Measurements from ENCODE around the gene PDS5B.
A peak's percentile ranks its signal among the peaks of the same experiment; 100 is the strongest.

The PDS5B gene

GRCh38 chr13:32642316-32642715 is 56.1 kb downstream of the PDS5B start:
- DNase-seq (ENCODE audit: low spot score in 2 of 2) = no peak
- in situ Hi-C loops (cut with MboI; ENCODE audit: low sequenced_read_pairs) = no loop called here
- no peak overlapping the region for H3K4me3 ChIP-seq
- no peaks in the 10 kb centered on the region for H3K27me3 ChIP-seq (ENCODE audit: low read depth)
- H3K4me1 ChIP-seq = peaks cover 13% of the 10 kb centered on the region
- no peaks in the 10 kb centered on the region for H3K9me3 ChIP-seq
- H3K36me3 ChIP-seq (replicated peaks) = no peaks in the 10 kb centered on the region

- DNase-seq (ENCODE audit: low spot score in 2 of 2) = no peak
- in situ Hi-C loops (cut with MboI; ENCODE audit: low sequenced_read_pairs) = no loop called here
- no peaks in the 10 kb centered on the region for H3K27me3 ChIP-seq (ENCODE audit: low read depth)
- H3K9me3 ChIP-seq = no peaks in the 10 kb centered on the region
- H3K4me1 ChIP-seq = peaks cover 13% of the 10 kb centered on the region
- H3K4me3 ChIP-seq = no peak overlapping the region
- H3K36me3 ChIP-seq (replicated peaks) = no peaks in the 10 kb centered on the region
Measured at GRCh38 chr13:32642858-32643257, 56.6 kb downstream of the PDS5B start.

- Histone ChIP-seq H3K9me3 (no peaks in the 10 kb centered on the region), H3K4me1 (peaks cover 11% of the 10 kb centered on the region), H3K4me3 (no peak overlapping the region), H3K27me3 (ENCODE audit: low read depth) (no peaks in the 10 kb centered on the region), H3K36me3 (replicated peaks) (no peaks in the 10 kb centered on the region)
- DNase-seq (ENCODE audit: low spot score in 2 of 2) = no peak
- in situ Hi-C loops (cut with MboI; ENCODE audit: low sequenced_read_pairs) = no loop called here
Measured at GRCh38 chr13:32645854-32646253, 59.6 kb downstream of the PDS5B start.

- no peak overlapping the region for H3K4me3 ChIP-seq
- no peaks in the 10 kb centered on the region for H3K4me1 ChIP-seq
- no peaks in the 10 kb centered on the region for H3K9me3 ChIP-seq
- H3K27me3 ChIP-seq (ENCODE audit: low read depth) = no peaks in the 10 kb centered on the region
- H3K36me3 ChIP-seq (replicated peaks) = no peaks in the 10 kb centered on the region
- no peak for DNase-seq (ENCODE audit: low spot score in 2 of 2)
- in situ Hi-C loops (cut with MboI; ENCODE audit: low sequenced_read_pairs) = no loop called here
Measured at GRCh38 chr13:32647926-32648325, 61.7 kb downstream of the PDS5B start.

GRCh38 chr13:32650705-32651311 is 64.6 kb downstream of the PDS5B start:
- Histone ChIP-seq H3K4me3 (no peak overlapping the region), H3K4me1 (no peaks in the 10 kb centered on the region), H3K27me3 (ENCODE audit: low read depth) (no peaks in the 10 kb centered on the region), H3K36me3 (replicated peaks) (peaks cover 3% of the 10 kb centered on the region; the same call in 1 of the 2 replicates), H3K9me3 (no peaks in the 10 kb centered on the region)
- in situ Hi-C loops (cut with MboI; ENCODE audit: low sequenced_read_pairs) = no loop called here
- DNase-seq (ENCODE audit: low spot score in 2 of 2) = peak; percentile 73 to 74

- Histone ChIP-seq H3K9me3 (no peaks in the 10 kb centered on the region), H3K4me1 (peaks cover 6% of the 10 kb centered on the region; the same call in 1 of the 2 replicates), H3K27me3 (ENCODE audit: low read depth) (no peaks in the 10 kb centered on the region), H3K36me3 (replicated peaks) (peaks cover 5% of the 10 kb centered on the region; the same call in 1 of the 2 replicates), H3K4me3 (no peak overlapping the region)
- in situ Hi-C loops (cut with MboI; ENCODE audit: low sequenced_read_pairs) = no loop called here
- no peak for DNase-seq (ENCODE audit: low spot score in 2 of 2)
Measured at GRCh38 chr13:32657309-32657708, 71.1 kb downstream of the PDS5B start.

GRCh38 chr13:32659736-32660135 is 73.5 kb downstream of the PDS5B start:
- H3K36me3 ChIP-seq (replicated peaks) = peaks cover 5% of the 10 kb centered on the region; the same call in 1 of the 2 replicates
- H3K27me3 ChIP-seq (ENCODE audit: low read depth) = no peaks in the 10 kb centered on the region
- no peaks in the 10 kb centered on the region for H3K9me3 ChIP-seq
- H3K4me1 ChIP-seq = peaks cover 6% of the 10 kb centered on the region; the same call in 1 of the 2 replicates
- H3K4me3 ChIP-seq = no peak overlapping the region
- in situ Hi-C loops (cut with MboI; ENCODE audit: low sequenced_read_pairs) = no loop called here
- no peak for DNase-seq (ENCODE audit: low spot score in 2 of 2)

- H3K4me1 ChIP-seq = peaks cover 6% of the 10 kb centered on the region; the same call in 1 of the 2 replicates
- in situ Hi-C loops (cut with MboI; ENCODE audit: low sequenced_read_pairs) = no loop called here
- no peaks in the 10 kb centered on the region for H3K27me3 ChIP-seq (ENCODE audit: low read depth)
- H3K9me3 ChIP-seq = no peaks in the 10 kb centered on the region
- H3K4me3 ChIP-seq = no peak overlapping the region
- peaks cover 3% of the 10 kb centered on the region; the same call in 1 of the 2 replicates for H3K36me3 ChIP-seq (replicated peaks)
- no peak for DNase-seq (ENCODE audit: low spot score in 2 of 2)
Measured at GRCh38 chr13:32660227-32660626, 74.0 kb downstream of the PDS5B start.

- H3K9me3 ChIP-seq = no peaks in the 10 kb centered on the region
- H3K36me3 ChIP-seq (replicated peaks) = peaks cover 3% of the 10 kb centered on the region; the same call in 1 of the 2 replicates
- in situ Hi-C loops (cut with MboI; ENCODE audit: low sequenced_read_pairs) = no loop called here
- no peak for DNase-seq (ENCODE audit: low spot score in 2 of 2)
- H3K4me3 ChIP-seq = no peak overlapping the region
- H3K27me3 ChIP-seq (ENCODE audit: low read depth) = no peaks in the 10 kb centered on the region
- peaks cover 5% of the 10 kb centered on the region; the same call in 1 of the 2 replicates for H3K4me1 ChIP-seq
Measured at GRCh38 chr13:32661685-32662084, 75.4 kb downstream of the PDS5B start.

- no peaks in the 10 kb centered on the region; the same call in none of the 2 replicates for H3K36me3 ChIP-seq (replicated peaks)
Measured at GRCh38 chr13:32663660-32664059, 77.4 kb downstream of the PDS5B start.

GRCh38 chr13:32666990-32667571 is 80.8 kb downstream of the PDS5B start:
- in situ Hi-C loops (cut with MboI; ENCODE audit: low sequenced_read_pairs) = no loop called here
- Histone ChIP-seq H3K27me3 (ENCODE audit: low read depth) (no peaks in the 10 kb centered on the region), H3K36me3 (replicated peaks) (no peaks in the 10 kb centered on the region; the same call in 1 of the 2 replicates), H3K4me3 (no peak overlapping the region), H3K4me1 (no peaks in the 10 kb centered on the region), H3K9me3 (no peaks in the 10 kb centered on the region)
- DNase-seq (ENCODE audit: low spot score in 2 of 2) = no peak

More at GRCh38 chr13:32663660-32664059, 77.4 kb downstream of the PDS5B start:
- no peak overlapping the region for H3K4me3 ChIP-seq
- in situ Hi-C loops (cut with MboI; ENCODE audit: low sequenced_read_pairs) = no loop called here
- H3K27me3 ChIP-seq (ENCODE audit: low read depth) = no peaks in the 10 kb centered on the region
- no peaks in the 10 kb centered on the region for H3K9me3 ChIP-seq
- H3K4me1 ChIP-seq = no peaks in the 10 kb centered on the region
- no peak for DNase-seq (ENCODE audit: low spot score in 2 of 2)

GRCh38 chr13:32669030-32669646 is 82.9 kb downstream of the PDS5B start:
- in situ Hi-C loops (cut with MboI; ENCODE audit: low sequenced_read_pairs) = no loop called here
- Histone ChIP-seq H3K36me3 (replicated peaks) (no peaks in the 10 kb centered on the region; the same call in 1 of the 2 replicates), H3K4me1 (no peaks in the 10 kb centered on the region), H3K4me3 (no peak overlapping the region), H3K9me3 (no peaks in the 10 kb centered on the region), H3K27me3 (ENCODE audit: low read depth) (no peaks in the 10 kb centered on the region)
- peak; percentile 23 to 58 for DNase-seq (ENCODE audit: low spot score in 2 of 2)

GRCh38 chr13:32674503-32674902 is 88.3 kb downstream of the PDS5B start:
- H3K4me1 ChIP-seq = no peaks in the 10 kb centered on the region
- H3K27me3 ChIP-seq (ENCODE audit: low read depth) = no peaks in the 10 kb centered on the region
- no peak overlapping the region for H3K4me3 ChIP-seq
- in situ Hi-C loops (cut with MboI; ENCODE audit: low sequenced_read_pairs) = no loop called here
- no peak for DNase-seq (ENCODE audit: low spot score in 2 of 2)
- no peaks in the 10 kb centered on the region for H3K9me3 ChIP-seq
- H3K36me3 ChIP-seq (replicated peaks) = 0 out of 2 replicates have a peak, but pooled peaks cover 9% of the 10 kb centered on the region

GRCh38 chr13:32676242-32676641 is 90.0 kb downstream of the PDS5B start:
- in situ Hi-C loops (cut with MboI; ENCODE audit: low sequenced_read_pairs) = no loop called here
- Histone ChIP-seq H3K36me3 (replicated peaks) (0 out of 2 replicates have a peak, but pooled peaks cover 9% of the 10 kb centered on the region), H3K4me1 (no peaks in the 10 kb centered on the region), H3K27me3 (ENCODE audit: low read depth) (no peaks in the 10 kb centered on the region), H3K9me3 (no peaks in the 10 kb centered on the region), H3K4me3 (no peak overlapping the region)
- no peak for DNase-seq (ENCODE audit: low spot score in 2 of 2)

All from HAP-1 (cell line).